ENCODE data around the gene CDH5. TPM values are rescaled to one million over a fixed set of nuclear protein-coding genes. Genes with fewer than 3 reads are reported as not detected.

Gene CDH5
- total and polyA plus RNA-seq, 2 donors = 7.5 to 12.0 TPM

DNA sequence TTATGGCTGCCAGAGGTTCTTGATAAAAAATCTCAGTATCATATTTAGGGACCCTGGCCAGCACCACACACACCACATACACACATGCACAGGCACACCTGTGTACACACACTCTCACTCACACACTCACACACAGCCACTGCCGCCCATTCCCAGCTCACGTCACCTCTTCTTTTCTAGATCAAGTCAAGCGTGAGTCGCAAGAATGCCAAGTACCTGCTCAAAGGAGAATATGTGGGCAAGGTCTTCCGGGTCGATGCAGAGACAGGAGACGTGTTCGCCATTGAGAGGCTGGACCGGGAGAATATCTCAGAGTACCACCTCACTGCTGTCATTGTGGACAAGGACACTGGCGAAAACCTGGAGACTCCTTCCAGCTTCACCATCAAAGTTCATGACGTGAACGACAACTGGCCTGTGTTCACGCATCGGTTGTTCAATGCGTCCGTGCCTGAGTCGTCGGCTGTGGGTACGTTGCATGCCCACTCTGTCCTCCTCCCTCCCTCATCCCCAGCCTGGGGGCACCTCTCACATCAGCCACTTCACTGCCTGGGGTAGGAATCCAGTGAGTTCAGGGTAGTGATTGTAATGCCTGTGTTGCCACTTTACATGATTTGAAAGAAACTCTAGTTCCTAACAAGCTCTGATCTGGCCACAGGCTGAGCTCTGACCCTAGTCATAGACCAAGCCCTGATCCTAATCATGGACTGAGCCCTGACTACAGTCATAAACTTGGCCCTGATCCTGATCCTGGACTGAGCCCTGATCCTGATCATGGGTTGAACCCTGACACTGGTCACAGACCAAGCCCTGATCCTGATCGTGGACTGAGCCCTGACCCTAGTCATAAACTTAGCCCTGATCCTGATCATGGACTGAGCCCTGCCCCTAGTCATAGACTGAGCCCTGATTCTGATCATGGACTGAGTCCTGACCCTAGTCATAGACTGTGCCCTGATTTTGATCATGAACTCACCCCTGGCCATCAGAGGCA, 20.4 kb downstream of the CDH5 start:
- Histone ChIP-seq H3K27me3 (ENCODE audit: control insufficient read depth in 2 of 2, insufficient read depth in 1 of 2, low read length in 1 of 2) (no peaks in the 10 kb centered on the region), H3K27ac (ENCODE audit: low read depth in 1 of 2, low read length in 1 of 2) (no peak overlapping the region), H3K9me3 (ENCODE audit: control insufficient read depth in 2 of 2, insufficient read depth in 1 of 2, low read length in 1 of 2) (no peaks in the 10 kb centered on the region), H3K4me3 (ENCODE audit: low read length in 2 of 2) (no peak overlapping the region), H3K4me1 (ENCODE audit: control insufficient read depth in 2 of 2, insufficient read depth in 2 of 2, low read length in 2 of 2) (no peaks in the 10 kb centered on the region), H3K36me3 (ENCODE audit: control insufficient read depth in 2 of 2, insufficient read depth in 2 of 2, low read length in 1 of 2) (no peaks in the 10 kb centered on the region)
- WGBS = 91% methylated on average over 20 of the region's 20 CpGs
- no peak for DNase-seq (ENCODE audit: low read depth in 6 of 9, low spot score in 9 of 9)

DNA sequence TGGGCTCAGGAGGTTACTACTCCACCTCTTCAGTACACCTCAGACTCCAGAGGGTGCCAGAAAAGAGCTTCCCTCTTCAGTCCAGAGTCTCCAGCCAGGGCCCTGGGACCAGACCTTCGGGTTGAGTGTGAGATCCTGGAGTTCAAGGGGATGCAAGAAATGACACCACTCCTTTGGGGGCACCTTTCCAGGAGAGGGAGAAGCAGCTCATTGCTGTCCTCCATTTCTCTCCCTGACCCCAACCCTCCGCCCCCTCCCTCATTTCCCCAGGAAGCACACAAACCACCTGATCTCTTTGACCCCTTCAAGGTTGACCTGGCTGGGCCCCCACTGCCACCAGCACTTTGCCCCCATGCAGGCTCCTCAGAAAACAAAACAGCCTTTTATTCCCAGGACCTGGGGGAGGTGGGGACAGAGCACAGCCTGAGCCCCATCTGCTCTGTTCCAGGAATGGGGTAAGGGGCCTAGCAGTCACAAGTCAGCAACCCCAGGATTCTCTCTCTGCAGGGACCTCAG, 21.4 kb downstream of the CDH5 start:
- no peak for DNase-seq (ENCODE audit: low read depth in 6 of 9, low spot score in 9 of 9)
- no peaks in the 10 kb centered on the region for H3K36me3 ChIP-seq (ENCODE audit: control insufficient read depth in 2 of 2, insufficient read depth in 2 of 2, low read length in 1 of 2)
- H3K4me3 ChIP-seq (ENCODE audit: low read length in 2 of 2) = no peak overlapping the region
- no peaks in the 10 kb centered on the region for H3K27me3 ChIP-seq (ENCODE audit: control insufficient read depth in 2 of 2, insufficient read depth in 1 of 2, low read length in 1 of 2)
- H3K4me1 ChIP-seq (ENCODE audit: control insufficient read depth in 2 of 2, insufficient read depth in 2 of 2, low read length in 2 of 2) = peaks cover 0 to 4% of the 10 kb centered on the region in 2 donors
- H3K27ac ChIP-seq (ENCODE audit: low read depth in 1 of 2, low read length in 1 of 2) = no peak overlapping the region
- 89% methylated on average over 2 of the region's 2 CpGs for WGBS
- no peaks in the 10 kb centered on the region for H3K9me3 ChIP-seq (ENCODE audit: control insufficient read depth in 2 of 2, insufficient read depth in 1 of 2, low read length in 1 of 2)

DNA sequence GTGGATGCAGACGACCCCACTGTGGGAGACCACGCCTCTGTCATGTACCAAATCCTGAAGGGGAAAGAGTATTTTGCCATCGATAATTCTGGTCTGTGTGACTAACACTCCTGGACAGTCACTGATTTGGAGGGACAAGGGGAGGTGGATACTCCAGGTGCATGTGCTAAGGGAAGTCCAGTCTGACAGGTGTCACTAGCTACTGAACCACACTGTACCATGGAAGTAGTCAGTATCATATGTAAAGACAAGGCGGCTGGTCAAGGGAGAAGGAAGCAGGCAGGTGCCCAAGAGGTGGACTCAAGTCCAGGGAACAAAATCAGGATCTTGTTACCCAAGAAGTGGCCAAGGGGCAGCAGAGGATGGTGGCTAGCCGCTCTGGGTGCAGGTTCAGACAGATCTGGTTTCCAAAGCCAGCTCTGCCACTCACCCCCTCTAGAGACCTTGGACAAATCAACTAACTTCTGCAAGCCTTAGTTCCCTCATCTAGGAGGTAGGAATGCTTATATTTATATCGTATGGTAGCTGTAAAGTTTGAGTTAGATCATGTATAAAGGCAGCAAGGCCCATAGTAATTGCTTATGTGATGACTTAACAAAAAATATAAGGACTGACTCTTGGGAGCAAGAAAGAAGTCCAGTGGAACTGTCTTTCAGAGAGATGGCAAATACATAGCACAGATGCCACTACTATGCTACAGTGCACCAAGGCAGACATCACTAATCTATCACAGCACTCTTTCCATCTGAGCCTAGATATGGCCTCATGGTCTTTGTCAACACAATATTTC, 22.1 kb downstream of the CDH5 start:
- no peak overlapping the region for H3K27ac ChIP-seq (ENCODE audit: low read depth in 1 of 2, low read length in 1 of 2)
- peaks cover 0 to 4% of the 10 kb centered on the region in 2 donors for H3K4me1 ChIP-seq (ENCODE audit: control insufficient read depth in 2 of 2, insufficient read depth in 2 of 2, low read length in 2 of 2)
- 96% methylated on average over 6 of the region's 6 CpGs for WGBS
- H3K9me3 ChIP-seq (ENCODE audit: control insufficient read depth in 2 of 2, insufficient read depth in 1 of 2, low read length in 1 of 2) = no peaks in the 10 kb centered on the region
- no peak for DNase-seq (ENCODE audit: low read depth in 6 of 9, low spot score in 9 of 9)
- H3K36me3 ChIP-seq (ENCODE audit: control insufficient read depth in 2 of 2, insufficient read depth in 2 of 2, low read length in 1 of 2) = no peaks in the 10 kb centered on the region
- H3K4me3 ChIP-seq (ENCODE audit: low read length in 2 of 2) = no peak overlapping the region
- H3K27me3 ChIP-seq (ENCODE audit: control insufficient read depth in 2 of 2, insufficient read depth in 1 of 2, low read length in 1 of 2) = no peaks in the 10 kb centered on the region

DNA sequence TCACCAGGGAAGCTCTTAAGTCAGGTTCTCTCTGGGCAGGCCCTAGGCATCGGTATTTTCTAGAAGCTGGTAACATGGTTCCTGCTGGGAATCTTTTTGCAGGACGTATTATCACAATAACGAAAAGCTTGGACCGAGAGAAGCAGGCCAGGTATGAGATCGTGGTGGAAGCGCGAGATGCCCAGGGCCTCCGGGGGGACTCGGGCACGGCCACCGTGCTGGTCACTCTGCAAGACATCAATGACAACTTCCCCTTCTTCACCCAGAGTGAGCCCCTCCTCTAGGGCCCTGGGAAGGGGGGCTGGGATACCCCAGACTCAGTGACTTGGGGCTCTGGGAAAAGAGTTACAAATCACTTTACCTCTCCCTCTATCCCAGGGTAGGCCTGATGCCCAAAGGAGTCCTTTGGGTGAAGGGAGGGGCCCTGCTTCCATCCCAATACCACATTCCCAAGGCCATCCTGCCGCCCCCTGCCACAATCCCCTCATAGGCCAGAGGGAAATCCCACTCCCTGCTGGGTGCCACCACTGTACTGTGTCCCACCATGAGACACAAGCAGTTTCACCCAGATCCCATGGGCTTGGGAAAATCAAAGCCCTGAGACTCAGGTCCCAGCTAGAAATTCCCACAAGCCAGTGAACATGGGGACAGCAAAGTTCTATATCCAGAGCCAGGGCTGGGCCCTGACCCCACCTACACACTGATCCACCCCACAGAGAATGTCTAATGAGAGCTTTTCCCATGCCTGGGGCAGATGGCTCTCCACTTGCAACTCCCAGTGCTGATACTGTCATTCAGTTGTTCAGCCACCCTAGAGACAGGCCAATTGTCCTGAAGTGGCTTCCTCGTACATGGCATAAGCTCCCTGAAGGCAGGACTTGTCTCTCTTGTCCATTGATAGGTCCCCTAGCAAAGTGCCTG, 23.0 kb downstream of the CDH5 start:
- Histone ChIP-seq H3K9me3 (ENCODE audit: control insufficient read depth in 2 of 2, insufficient read depth in 1 of 2, low read length in 1 of 2) (no peaks in the 10 kb centered on the region), H3K4me3 (ENCODE audit: low read length in 2 of 2) (no peak overlapping the region), H3K36me3 (ENCODE audit: control insufficient read depth in 2 of 2, insufficient read depth in 2 of 2, low read length in 1 of 2) (no peaks in the 10 kb centered on the region), H3K27ac (ENCODE audit: low read depth in 1 of 2, low read length in 1 of 2) (no peak overlapping the region), H3K4me1 (ENCODE audit: control insufficient read depth in 2 of 2, insufficient read depth in 2 of 2, low read length in 2 of 2) (peaks cover 0 to 4% of the 10 kb centered on the region in 2 donors), H3K27me3 (ENCODE audit: control insufficient read depth in 2 of 2, insufficient read depth in 1 of 2, low read length in 1 of 2) (no peaks in the 10 kb centered on the region)
- WGBS = 97% methylated on average over 13 of the region's 13 CpGs
- DNase-seq (ENCODE audit: low read depth in 6 of 9, low spot score in 9 of 9) = no peak

DNA sequence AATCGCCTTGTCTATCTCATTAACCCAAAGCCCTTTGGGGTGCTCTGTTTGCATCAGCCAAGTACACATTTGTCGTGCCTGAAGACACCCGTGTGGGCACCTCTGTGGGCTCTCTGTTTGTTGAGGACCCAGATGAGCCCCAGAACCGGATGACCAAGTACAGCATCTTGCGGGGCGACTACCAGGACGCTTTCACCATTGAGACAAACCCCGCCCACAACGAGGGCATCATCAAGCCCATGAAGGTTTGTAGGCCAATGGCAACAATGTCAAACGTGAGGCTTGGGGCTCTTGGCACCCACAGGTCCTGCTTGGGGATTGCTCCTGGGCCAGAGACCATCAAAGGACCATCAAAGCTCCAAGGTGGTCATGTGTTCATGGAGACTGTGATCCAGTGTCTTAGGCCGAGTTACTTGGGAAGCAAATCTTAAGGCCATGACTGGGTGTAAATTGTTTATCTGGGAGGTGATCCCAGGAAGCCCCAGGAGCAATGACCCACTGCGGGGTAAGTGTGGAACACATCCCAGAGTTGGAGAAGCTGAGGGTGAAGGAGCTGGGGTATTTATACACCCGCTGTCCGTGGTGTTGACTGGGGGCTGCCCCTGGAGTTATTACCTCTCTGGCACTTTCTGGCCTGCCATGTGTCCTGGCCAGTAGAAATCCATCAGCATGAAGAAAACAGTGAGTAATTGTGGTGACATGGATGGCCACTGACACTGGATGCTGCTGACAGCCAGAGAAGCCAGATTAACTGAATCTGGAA, 24.0 kb downstream of the CDH5 start:
- no peak for DNase-seq (ENCODE audit: low read depth in 6 of 9, low spot score in 9 of 9)
- peaks cover 0 to 4% of the 10 kb centered on the region in 2 donors for H3K4me1 ChIP-seq (ENCODE audit: control insufficient read depth in 2 of 2, insufficient read depth in 2 of 2, low read length in 2 of 2)
- WGBS = 94% methylated on average over 14 of the region's 14 CpGs
- no peak overlapping the region for H3K27ac ChIP-seq (ENCODE audit: low read depth in 1 of 2, low read length in 1 of 2)
- H3K36me3 ChIP-seq (ENCODE audit: control insufficient read depth in 2 of 2, insufficient read depth in 2 of 2, low read length in 1 of 2) = no peaks in the 10 kb centered on the region
- no peaks in the 10 kb centered on the region for H3K27me3 ChIP-seq (ENCODE audit: control insufficient read depth in 2 of 2, insufficient read depth in 1 of 2, low read length in 1 of 2)
- no peaks in the 10 kb centered on the region for H3K9me3 ChIP-seq (ENCODE audit: control insufficient read depth in 2 of 2, insufficient read depth in 1 of 2, low read length in 1 of 2)
- H3K4me3 ChIP-seq (ENCODE audit: low read length in 2 of 2) = no peak overlapping the region

DNA sequence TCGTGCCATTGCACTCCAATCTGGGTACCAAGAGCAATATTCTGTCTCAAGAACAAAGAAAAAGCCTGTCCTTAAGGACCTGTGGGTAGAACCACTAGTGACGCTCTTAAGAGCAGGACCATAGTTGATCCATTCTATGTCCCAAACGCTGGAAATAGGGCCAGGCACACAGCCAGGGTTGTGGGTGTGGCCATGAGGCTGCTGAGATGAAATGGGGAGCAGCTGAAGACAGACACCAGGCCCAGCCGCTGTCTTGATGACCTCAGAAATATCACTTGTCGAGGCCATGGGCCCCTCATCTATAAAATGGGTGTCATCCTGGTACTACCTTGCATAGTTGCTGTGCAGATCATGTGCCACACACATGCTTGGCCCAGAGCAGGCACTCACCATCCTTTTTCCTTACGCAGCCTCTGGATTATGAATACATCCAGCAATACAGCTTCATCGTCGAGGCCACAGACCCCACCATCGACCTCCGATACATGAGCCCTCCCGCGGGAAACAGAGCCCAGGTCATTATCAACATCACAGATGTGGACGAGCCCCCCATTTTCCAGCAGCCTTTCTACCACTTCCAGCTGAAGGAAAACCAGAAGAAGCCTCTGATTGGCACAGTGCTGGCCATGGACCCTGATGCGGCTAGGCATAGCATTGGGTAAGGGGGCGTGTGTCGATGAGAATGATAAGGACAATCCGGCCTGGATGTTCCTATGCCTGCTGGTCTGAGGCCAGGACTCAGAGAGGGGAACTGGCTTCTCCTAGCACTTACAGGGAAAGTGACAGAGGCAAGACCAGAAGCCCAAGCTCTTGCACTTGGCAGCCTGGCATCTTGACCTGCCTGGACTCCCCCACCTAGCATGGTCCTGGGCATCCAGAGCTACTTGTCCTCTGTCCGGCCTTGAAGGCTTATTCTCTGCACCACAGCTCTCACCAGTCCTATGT, 25.5 kb downstream of the CDH5 start:
- 95% methylated on average over 18 of the region's 18 CpGs for WGBS
- Histone ChIP-seq H3K27me3 (ENCODE audit: control insufficient read depth in 2 of 2, insufficient read depth in 1 of 2, low read length in 1 of 2) (no peaks in the 10 kb centered on the region), H3K4me3 (ENCODE audit: low read length in 2 of 2) (no peak overlapping the region), H3K9me3 (ENCODE audit: control insufficient read depth in 2 of 2, insufficient read depth in 1 of 2, low read length in 1 of 2) (no peaks in the 10 kb centered on the region), H3K36me3 (ENCODE audit: control insufficient read depth in 2 of 2, insufficient read depth in 2 of 2, low read length in 1 of 2) (no peaks in the 10 kb centered on the region), H3K27ac (ENCODE audit: low read depth in 1 of 2, low read length in 1 of 2) (no peak overlapping the region), H3K4me1 (ENCODE audit: control insufficient read depth in 2 of 2, insufficient read depth in 2 of 2, low read length in 2 of 2) (peaks cover 0 to 4% of the 10 kb centered on the region in 2 donors)
- no peak for DNase-seq (ENCODE audit: low read depth in 6 of 9, low spot score in 9 of 9)

DNA sequence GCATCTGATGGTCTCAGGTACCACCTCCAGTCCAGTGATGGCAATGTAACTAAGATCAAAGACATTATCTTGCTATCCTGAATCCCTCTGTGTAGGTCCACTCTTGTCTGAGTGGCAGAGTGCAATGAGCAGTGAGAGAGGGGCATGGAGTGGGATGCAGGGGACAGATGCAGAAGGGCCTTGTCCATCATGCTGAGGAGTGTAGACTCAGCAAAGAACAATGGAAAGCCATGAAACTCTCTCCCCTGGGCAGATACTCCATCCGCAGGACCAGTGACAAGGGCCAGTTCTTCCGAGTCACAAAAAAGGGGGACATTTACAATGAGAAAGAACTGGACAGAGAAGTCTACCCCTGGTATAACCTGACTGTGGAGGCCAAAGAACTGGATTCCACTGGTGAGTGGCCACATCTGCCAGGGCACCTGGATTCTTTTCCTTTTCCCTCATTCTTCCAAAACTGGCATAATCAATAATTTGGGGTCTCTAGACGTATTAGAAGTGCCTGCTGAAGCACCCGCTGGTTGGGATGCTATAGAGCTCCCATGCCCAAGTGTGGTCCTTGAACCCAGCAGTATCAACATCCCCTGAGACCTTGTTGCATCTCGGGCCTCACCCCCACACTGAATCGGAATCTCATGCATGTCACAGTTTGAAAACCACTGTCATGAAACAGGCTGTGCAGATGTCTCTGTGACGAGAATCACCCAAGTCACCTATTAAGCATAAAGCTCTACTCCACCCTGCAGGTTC, 29.5 kb downstream of the CDH5 start:
- H3K4me1 ChIP-seq (ENCODE audit: control insufficient read depth in 2 of 2, insufficient read depth in 2 of 2, low read length in 2 of 2) = peaks cover 0 to 4% of the 10 kb centered on the region in 2 donors
- H3K27ac ChIP-seq (ENCODE audit: low read depth in 1 of 2, low read length in 1 of 2) = no peak overlapping the region
- H3K4me3 ChIP-seq (ENCODE audit: low read length in 2 of 2) = no peak overlapping the region
- H3K9me3 ChIP-seq (ENCODE audit: control insufficient read depth in 2 of 2, insufficient read depth in 1 of 2, low read length in 1 of 2) = no peaks in the 10 kb centered on the region
- DNase-seq (ENCODE audit: low read depth in 6 of 9, low spot score in 9 of 9) = no peak
- no peaks in the 10 kb centered on the region for H3K36me3 ChIP-seq (ENCODE audit: control insufficient read depth in 2 of 2, insufficient read depth in 2 of 2, low read length in 1 of 2)
- no peaks in the 10 kb centered on the region for H3K27me3 ChIP-seq (ENCODE audit: control insufficient read depth in 2 of 2, insufficient read depth in 1 of 2, low read length in 1 of 2)
- WGBS = 94% methylated on average over 7 of the region's 7 CpGs

Measured in thymus (tissue), 11 donors.